HepG2 (cell line): ENCODE measurements around the gene CHI3L1. TPM values are rescaled to one million over a fixed set of nuclear protein-coding genes. Genes with fewer than 3 reads are reported as not detected.

Source experiments
- ATAC-seq: fragments of 200-7000 bp; cut with Tn5 transposase; 3 replicates; pipeline ENCODE4 v1.9.1; 2020; ENCODE audit warnings: mild to moderate bottlenecking, moderate library complexity
- BruUV-seq: library from RNA; stranded (reverse); fragments of 400-500 nt; replicated peaks from 2 replicates; lab custom pipeline; 2021; lab: Mats Ljungman, UMichigan
- CTCF ChIA-PET: fragments of 300-600 bp; formaldehyde crosslinking; extraction: SDS; loops from one replicate; lab custom pipeline; 2021; ENCODE audit warnings: low total read pairs, inconsistent platforms, low intra/inter-chr PET ratio; lab: Yijun Ruan, JAX
- POLR2A ChIA-PET: fragments of 350-600 bp; sonication (Branson Sonifier 250); formaldehyde crosslinking; loops from one replicate; lab custom pipeline; 2020; ENCODE audit warnings: antibody characterized with exemption, inconsistent platforms; lab: Yijun Ruan, JAX
- DNase-seq: peaks from one replicate; pipeline ENCODE4 v3.0.0-alpha.2; 2015; ENCODE audit warnings: low spot score
- FAIRE-seq: peaks from 3 replicates; lab custom pipeline; 2011; peaks lifted over from hg19 to GRCh38; lab: Jason Lieb, UNC
- H2AFZ ChIP-seq: one replicate; pipeline ENCODE4 v1.6.1; 2011; ENCODE audit warnings: low read length, inconsistent platforms
- H3K27ac ChIP-seq: fragments of 300-600 bp; 3 replicates; pipeline ENCODE4 v1.8.0; 2011; ENCODE audit warnings: mixed run types, mild to moderate bottlenecking, mixed read lengths, low read length, inconsistent platforms; ENCODE audit not compliant: insufficient read depth; ENCODE audit errors: extremely low read length
- H3K27me3 ChIP-seq, 2 experiments: fragments of 200-600 bp in 1 of 2; 2 replicates in 1 of 2; 3 replicates in 1 of 2; pipeline versions ENCODE4 v1.6.0 to v1.8.0; 2011; ENCODE audit warnings: low read length in 2 of 2, mild to moderate bottlenecking in 2 of 2, moderate library complexity in 2 of 2, inconsistent platforms in 1 of 2; ENCODE audit not compliant: insufficient read depth in 2 of 2, control insufficient read depth in 1 of 2
- H3K36me3 ChIP-seq, 2 experiments: fragments of 200-600 bp in 1 of 2; replicated peaks in 1 of 2; 2 replicates in 1 of 2; 3 replicates in 1 of 2; pipeline versions ENCODE4 v1.5.1 to v1.8.0; 2011; ENCODE audit warnings: low read length in 2 of 2, inconsistent platforms in 1 of 2; ENCODE audit not compliant: insufficient read depth in 2 of 2, control insufficient read depth in 1 of 2
- H3K4me1 ChIP-seq: 2 replicates; pipeline ENCODE4 v1.5.1; 2012; ENCODE audit warnings: low read length, inconsistent platforms; ENCODE audit not compliant: insufficient read depth
- H3K4me2 ChIP-seq: 2 replicates; pipeline ENCODE4 v1.6.0; 2011; ENCODE audit warnings: low read depth, low read length, inconsistent platforms
- H3K4me3 ChIP-seq, 3 experiments: fragments of 200-600 bp in 1 of 3; sonication (generic), shearing (Covaris generic) in 1 of 3; replicated peaks in 1 of 3; 2 replicates each; pipeline ENCODE4 v1.5.1; 2011 to 2016; ENCODE audit warnings: low read length in 3 of 3, inconsistent platforms in 2 of 3, low read depth in 2 of 3, mild to moderate bottlenecking in 2 of 3, control low read depth in 1 of 3, mixed read lengths in 1 of 3; ENCODE audit not compliant: insufficient read depth in 1 of 3
- H3K79me2 ChIP-seq: one replicate; pipeline ENCODE4 v1.6.1; 2011; ENCODE audit warnings: low read length, inconsistent platforms; ENCODE audit not compliant: insufficient read depth
- H3K9ac ChIP-seq: 2 replicates; pipeline ENCODE4 v1.6.0; 2011; ENCODE audit warnings: mild to moderate bottlenecking, low read depth, low read length, inconsistent platforms; ENCODE audit not compliant: insufficient read depth
- H3K9me3 ChIP-seq: 2 replicates; pipeline ENCODE4 v1.5.1; 2012; ENCODE audit warnings: mild to moderate bottlenecking, low read length
- H4K20me1 ChIP-seq: 2 replicates; pipeline ENCODE4 v1.6.0; 2011; ENCODE audit warnings: inconsistent platforms, mild to moderate bottlenecking, low read length, moderate library complexity; ENCODE audit not compliant: insufficient read depth
- ATM ChIP-seq: fragments of 450-650 bp; IDR thresholded peaks from 2 replicates; pipeline ENCODE4 v1.7.1; 2017; ENCODE audit warnings: mild to moderate bottlenecking, borderline replicate concordance
- CEBPB ChIP-seq: IDR thresholded peaks from 2 replicates; pipeline ENCODE4 v1.6.1; 2011; ENCODE audit warnings: low read depth, low read length, improper control_type of control experiment, borderline replicate concordance
- DNMT1 ChIP-seq: sonication (generic); formaldehyde crosslinking; IDR thresholded peaks from 2 replicates; pipeline ENCODE4 v1.5.1; 2020; ENCODE audit warnings: mild to moderate bottlenecking, missing genetic modification reagents
- FLYWCH1 ChIP-seq: sonication (generic); formaldehyde crosslinking; IDR thresholded peaks from 2 replicates; pipeline ENCODE4 v1.8.1; 2023; ENCODE audit warnings: mild to moderate bottlenecking, missing genetic modification reagents
- HCFC1 ChIP-seq: fragments of 150-350 bp; IDR thresholded peaks from 2 replicates; pipeline ENCODE4 v1.6.1; 2014; ENCODE audit warnings: low read depth, low read length
- HMGA1 ChIP-seq: sonication (generic); formaldehyde crosslinking; conservative IDR thresholded peaks from 2 replicates; pipeline ENCODE4 v1.4.0; 2020; ENCODE audit warnings: missing genetic modification reagents
- HNF4A ChIP-seq: sonication (generic); formaldehyde crosslinking; IDR thresholded peaks from 2 replicates; pipeline ENCODE4 v1.4.0; 2020; ENCODE audit warnings: missing genetic modification reagents
- HNRNPUL1 ChIP-seq: fragments of 200-400 bp; formaldehyde crosslinking; IDR thresholded peaks from 2 replicates; pipeline ENCODE4 v1.6.1; 2017; ENCODE audit warnings: low read depth, mild to moderate bottlenecking, low read length, moderate library complexity
- JUN ChIP-seq: sonication (generic); formaldehyde crosslinking; IDR thresholded peaks from 2 replicates; pipeline ENCODE4 v1.4.0; 2020; ENCODE audit warnings: mild to moderate bottlenecking, missing genetic modification reagents
- MXD4 ChIP-seq: IDR thresholded peaks from 2 replicates; pipeline ENCODE4 v1.6.1; 2016; ENCODE audit warnings: mild to moderate bottlenecking, missing biosample characterization, missing genetic modification reagents
- RBFOX2 ChIP-seq: fragments of 200-400 bp; formaldehyde crosslinking; IDR thresholded peaks from 2 replicates; pipeline ENCODE4 v1.6.1; 2017; ENCODE audit warnings: low read depth, mild to moderate bottlenecking, low read length
- SRSF4 ChIP-seq: fragments of 200-400 bp; formaldehyde crosslinking; IDR thresholded peaks from one replicate; pipeline ENCODE4 v1.6.1; 2018; ENCODE audit warnings: mild to moderate bottlenecking, low read depth, low read length, moderate library complexity; ENCODE audit not compliant: poor library complexity, severe bottlenecking
- ZNF12 ChIP-seq: sonication (generic); formaldehyde crosslinking; IDR thresholded peaks from 2 replicates; pipeline ENCODE4 v1.5.0; 2020; ENCODE audit warnings: missing genetic modification reagents
- ZNF484 ChIP-seq: sonication (generic); formaldehyde crosslinking; IDR thresholded peaks from 2 replicates; pipeline ENCODE4 v1.5.1; 2020; ENCODE audit warnings: mild to moderate bottlenecking, low read depth, missing genetic modification reagents, borderline replicate concordance
- ZNF564 ChIP-seq: sonication (generic); formaldehyde crosslinking; IDR thresholded peaks from 2 replicates; pipeline ENCODE4 v1.8.1; 2023; ENCODE audit warnings: mild to moderate bottlenecking, missing genetic modification reagents
- ZNF572 ChIP-seq: sonication (generic); formaldehyde crosslinking; IDR thresholded peaks from 2 replicates; pipeline ENCODE4 v1.5.1; 2020; ENCODE audit warnings: mild to moderate bottlenecking, missing genetic modification reagents
- ZNF780A ChIP-seq: sonication (generic); formaldehyde crosslinking; IDR thresholded peaks from 2 replicates; pipeline ENCODE4 v1.8.0; 2022; ENCODE audit warnings: mild to moderate bottlenecking, missing genetic modification reagents, moderate library complexity
- WGBS: methylation state at CpG from one replicate; pipeline ENCODE4 v1.1.6; 2017; ENCODE audit warnings: low lambda C conversion rate; 5-methylcytosine and 5-hydroxymethylcytosine counted together
- in situ Hi-C: cut with HindIII; loops from 2 replicates; pipeline ENCODE4 v1.10.0; 2017; ENCODE audit warnings: low pct_unique_long_range_greater_than_20kb; ENCODE audit not compliant: extremely low pct_ligation_motif_present
- intact Hi-C: fragments of 100-400 bp; cut with micrococcal nuclease; formaldehyde crosslinking; loops from one replicate; pipeline ENCODE4 v1.10.0; 2022; ENCODE audit not compliant: unreplicated experiment
- polyA plus RNA-seq, 8 experiments: library from polyadenylated mRNA; depleted of rRNA in 3 of 8; stranded (reverse) in 7 of 8; unstranded in 1 of 8; fragments of >200 nt; fragmentation: Illumina TruSeq in 4 of 8; extraction: Trizol in 4 of 8; gene quantifications; 2 replicates each; pipeline versions ENCODE4 v1.2.1 to v1.2.3, GENCODE V29; 2011 to 2016; ENCODE audit warnings: low read depth in 4 of 8, missing spikeins in 1 of 8, mixed read lengths in 1 of 8; ENCODE audit not compliant: insufficient read depth in 1 of 8
- total RNA-seq, 5 experiments: library from RNA; depleted of rRNA; stranded (reverse); fragments of >200 nt; fragmentation: Illumina TruSeq; extraction: Trizol; gene quantifications; 2 replicates each; pipeline ENCODE4 v1.2.3, GENCODE V29; 2016; ENCODE audit warnings: low read depth in 1 of 5
- TF ChIP-seq, protein P1 (sequence below): sonication (generic); formaldehyde crosslinking; IDR thresholded peaks from 2 replicates; pipeline ENCODE4 v1.4.0; 2020; ENCODE audit warnings: low read depth, mild to moderate bottlenecking, missing genetic modification reagents

The CHI3L1 gene
- total and polyA plus RNA-seq, 2 of the 13 experiments (the other 11 are each of a cell fraction or from before 2014, with no cell fraction given) = 0.09 to 0.13 TPM

DNA sequence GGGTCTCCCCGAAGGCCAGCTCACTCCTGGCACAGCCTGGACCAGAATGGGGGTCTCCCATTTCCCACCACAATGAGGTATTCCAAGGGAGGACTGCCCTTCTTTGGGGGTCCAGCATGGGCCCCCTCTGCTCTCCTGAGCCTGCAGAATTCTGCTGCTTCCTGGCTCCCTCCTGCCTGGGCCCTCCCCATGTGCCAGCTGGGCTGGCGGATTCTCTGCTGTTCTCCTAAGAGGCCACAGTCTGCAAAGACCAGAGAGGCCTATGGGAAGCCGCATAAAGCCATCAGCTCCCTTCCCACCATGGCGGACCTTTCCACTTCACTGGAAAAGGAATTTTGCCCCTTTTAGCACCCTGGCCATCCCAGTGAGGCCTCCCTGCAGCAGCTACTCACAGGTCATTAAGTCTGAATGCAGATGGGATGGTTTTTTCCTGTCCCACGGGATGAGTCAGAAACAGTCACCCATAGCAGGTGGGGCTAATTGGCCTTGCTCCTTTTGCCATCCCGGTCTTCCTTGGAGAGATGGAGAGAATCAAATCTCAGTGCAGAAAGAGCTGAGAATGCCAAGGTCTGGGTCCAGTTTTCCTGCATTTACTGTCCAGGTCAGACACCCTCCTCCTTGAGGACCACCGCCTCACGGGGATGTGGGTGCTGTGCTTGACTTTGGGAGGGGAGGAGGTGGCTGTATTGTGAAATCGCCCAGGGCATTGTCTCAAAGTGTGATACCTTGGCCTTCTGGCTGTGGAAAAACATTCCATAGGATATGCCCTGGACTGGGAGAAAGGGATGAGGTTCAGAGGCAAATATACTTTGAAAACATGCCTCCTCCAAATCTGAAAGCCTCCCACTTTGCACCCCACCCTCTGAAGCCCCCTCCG, 34.1 kb downstream of the CHI3L1 start:
- Histone ChIP-seq H3K4me3 (no peak overlapping the region), H3K27me3 (peaks cover 0 to 19% of the 10 kb centered on the region in 2 experiments; a peak in 1 of 5 replicates), H3K9ac (no peak overlapping the region), H3K9me3 (no peaks in the 10 kb centered on the region), H3K27ac (no peak overlapping the region), H3K4me2 (no peak overlapping the region), H4K20me1 (no peaks in the 10 kb centered on the region), H3K4me1 (no peaks in the 10 kb centered on the region), H3K79me2 (no peaks in the 10 kb centered on the region), H3K36me3 (no peaks in the 10 kb centered on the region), H2AFZ (no peak overlapping the region)
- no TSS peak for BruUV-seq
- TF ChIP-seq CEBPB (peak; percentile 31; the same call in 1 of the 2 replicates), ZNF564 (CRISPR knock-in tag) (no peak)
- in situ Hi-C loops = no loop called here
- ATAC-seq (no peak), DNase-seq (no peak), FAIRE-seq (no peak)
- CTCF ChIA-PET = no interaction called here
- WGBS = 11% methylated on average over 8 of the region's 10 CpGs
- intact Hi-C loops = no loop called here
- POLR2A ChIA-PET = no interaction called here

DNA sequence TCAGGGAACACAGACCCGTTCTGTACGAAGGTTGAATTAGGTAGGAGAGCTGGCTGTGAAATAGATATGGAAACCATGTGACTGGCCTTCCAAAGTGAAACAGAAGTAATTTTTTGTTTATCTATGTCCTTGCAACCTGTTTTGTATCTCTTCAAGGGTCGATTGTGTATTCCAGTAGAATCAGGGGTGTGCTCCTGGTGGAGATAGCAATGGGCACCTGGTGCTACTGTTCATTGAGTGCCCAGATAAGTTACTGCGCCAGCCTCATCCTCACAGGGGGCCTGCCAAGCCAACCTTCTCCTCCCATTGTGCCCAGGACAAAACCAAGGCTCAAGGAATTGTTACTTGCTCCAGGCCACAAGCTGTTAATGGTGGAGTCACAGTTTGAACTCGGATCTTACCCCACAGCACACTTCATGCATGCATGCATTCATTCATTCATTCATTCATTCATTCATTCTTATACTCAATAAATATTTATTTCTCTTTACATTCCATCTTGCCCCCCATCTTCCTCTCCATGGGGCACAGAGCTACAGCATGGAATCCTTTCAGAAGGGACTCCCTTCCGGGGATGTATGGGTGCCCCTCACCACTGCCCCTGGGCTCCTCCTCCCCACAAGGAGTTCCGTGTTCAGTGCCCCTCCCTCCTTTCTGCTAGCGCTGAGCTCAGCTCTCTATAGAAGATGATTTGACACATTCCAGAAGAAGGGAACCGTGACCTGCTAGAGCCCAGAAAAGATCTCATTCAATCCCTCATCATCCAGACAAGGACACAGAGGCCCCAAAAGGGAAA, 34.9 kb downstream of the CHI3L1 start:
- CTCF ChIA-PET = no interaction called here
- TF ChIP-seq MXD4 (no peak), HCFC1 (no peak), FLYWCH1 (CRISPR knock-in tag) (no peak), HNRNPUL1 (no peak), SRSF4 (no peak), DNMT1 (CRISPR knock-in tag) (no peak), HMGA1 (CRISPR knock-in tag) (no peak), ZNF484 (CRISPR knock-in tag) (no peak), HNF4A (CRISPR knock-in tag) (no peak), ZNF780A (CRISPR knock-in tag) (no peak), ZNF12 (no peak), RBFOX2 (no peak), ATM (no peak), JUN (CRISPR knock-in tag) (no peak), ZNF572 (CRISPR knock-in tag) (no peak)
- TF ChIP-seq, protein P1, sequence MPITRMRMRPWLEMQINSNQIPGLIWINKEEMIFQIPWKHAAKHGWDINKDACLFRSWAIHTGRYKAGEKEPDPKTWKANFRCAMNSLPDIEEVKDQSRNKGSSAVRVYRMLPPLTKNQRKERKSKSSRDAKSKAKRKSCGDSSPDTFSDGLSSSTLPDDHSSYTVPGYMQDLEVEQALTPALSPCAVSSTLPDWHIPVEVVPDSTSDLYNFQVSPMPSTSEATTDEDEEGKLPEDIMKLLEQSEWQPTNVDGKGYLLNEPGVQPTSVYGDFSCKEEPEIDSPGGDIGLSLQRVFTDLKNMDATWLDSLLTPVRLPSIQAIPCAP (CRISPR knock-in tag) = no peak

More for the DNA sequence above, 34.9 kb downstream of the CHI3L1 start:
- POLR2A ChIA-PET = no interaction called here
- Histone ChIP-seq H3K27ac (no peak overlapping the region), H3K4me2 (no peak overlapping the region), H3K27me3 (peaks cover 2 to 19% of the 10 kb centered on the region in 2 experiments; a peak in 2 of 5 replicates), H4K20me1 (no peaks in the 10 kb centered on the region), H3K4me1 (no peaks in the 10 kb centered on the region), H3K36me3 (no peaks in the 10 kb centered on the region), H3K9ac (no peak overlapping the region), H3K79me2 (no peaks in the 10 kb centered on the region), H3K9me3 (no peaks in the 10 kb centered on the region), H2AFZ (no peak overlapping the region), H3K4me3 (no peak overlapping the region)
- in situ Hi-C loops = no loop called here
- no TSS peak for BruUV-seq
- no peak for ATAC-seq
- no peak for DNase-seq
- 6% methylated on average over 9 of the region's 9 CpGs for WGBS
- no peak for FAIRE-seq
- intact Hi-C loops = no loop called here
